Measurements from ENCODE around the gene CADM3. TPM values are rescaled to one million over a fixed set of nuclear protein-coding genes. Genes with fewer than 3 reads are reported as not detected.

Gene CADM3
- total RNA-seq, 1 donor from 2014 or later: 1.2 TPM

Small RNA genes lying within 50 kb of the gene (small RNA-seq; reads per million reads assigned to genes)
- gene RNA5SP60 (ENCODE audit: low replicate concordance): not detected

Other genes with a start within 250 kb of the CADM3 start
- 0.20 TPM for gene PYHIN1, start 240.1 kb upstream of the CADM3 start, total RNA-seq
- 56.7 TPM for gene IFI16, start 161.7 kb upstream of the CADM3 start, total RNA-seq
- gene AIM2, start 94.8 kb upstream of the CADM3 start, total RNA-seq: 0.39 TPM
- 8.5 TPM for gene ACKR1, start 33.3 kb downstream of the CADM3 start, total RNA-seq
- 6.0 TPM for gene FCER1A, start 130.7 kb downstream of the CADM3 start, total RNA-seq

Data from skin of body (tissue), 2 donors.